GM18526 (cell line): ENCODE measurements around the gene AARSD1.

Experiments used
- POLR2A ChIP-seq: IDR thresholded peaks from 3 replicates; pipeline ENCODE4 v1.6.1; 2011; ENCODE audit not compliant: insufficient read length; ENCODE audit errors: extremely low read depth

The AARSD1 gene, protein sequence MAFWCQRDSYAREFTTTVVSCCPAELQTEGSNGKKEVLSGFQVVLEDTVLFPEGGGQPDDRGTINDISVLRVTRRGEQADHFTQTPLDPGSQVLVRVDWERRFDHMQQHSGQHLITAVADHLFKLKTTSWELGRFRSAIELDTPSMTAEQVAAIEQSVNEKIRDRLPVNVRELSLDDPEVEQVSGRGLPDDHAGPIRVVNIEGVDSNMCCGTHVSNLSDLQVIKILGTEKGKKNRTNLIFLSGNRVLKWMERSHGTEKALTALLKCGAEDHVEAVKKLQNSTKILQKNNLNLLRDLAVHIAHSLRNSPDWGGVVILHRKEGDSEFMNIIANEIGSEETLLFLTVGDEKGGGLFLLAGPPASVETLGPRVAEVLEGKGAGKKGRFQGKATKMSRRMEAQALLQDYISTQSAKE

DNA sequence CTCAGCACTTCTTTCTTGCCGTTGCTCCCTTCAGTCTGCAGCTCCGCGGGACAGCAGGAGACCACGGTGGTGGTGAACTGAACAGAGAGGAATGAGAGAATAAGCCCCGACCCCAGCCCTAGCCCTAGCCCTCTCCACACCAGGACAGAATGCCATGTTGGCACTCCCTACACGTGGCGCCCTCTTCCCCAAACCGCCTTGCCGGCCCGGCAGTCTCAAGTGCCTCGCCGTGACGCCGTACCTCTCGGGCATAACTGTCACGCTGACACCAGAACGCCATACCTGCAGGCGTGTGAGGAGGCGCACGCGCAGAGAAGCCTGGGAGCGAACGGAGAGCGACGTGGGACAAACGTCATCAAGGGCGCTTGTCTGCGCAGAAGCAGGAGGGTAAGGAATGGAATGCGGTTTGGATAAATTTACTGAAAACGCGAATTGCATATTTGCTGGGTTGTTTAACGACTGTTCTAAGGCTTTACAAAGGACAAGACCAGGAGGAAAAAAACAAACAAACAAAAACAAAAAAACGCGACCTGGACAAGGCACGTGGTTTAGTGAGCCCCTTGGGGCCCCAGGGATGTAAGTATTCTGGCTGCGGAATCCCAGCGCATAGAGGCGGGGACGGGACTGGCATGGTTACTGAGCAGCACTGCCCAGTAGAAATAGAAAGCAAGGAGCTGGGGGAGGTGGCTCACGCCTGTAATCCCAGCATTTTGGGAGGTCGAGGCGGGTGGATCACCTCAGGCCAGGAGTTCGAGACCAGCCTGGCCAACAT is at the start of gene AARSD1:
TSS of gene AARSD1 (minus strand) at position 294 of the 772 bp plus-strand sequence. CDS start at position 280, 14 bp downstream.
- peak; percentile 95 for TF ChIP-seq POLR2A

DNA sequence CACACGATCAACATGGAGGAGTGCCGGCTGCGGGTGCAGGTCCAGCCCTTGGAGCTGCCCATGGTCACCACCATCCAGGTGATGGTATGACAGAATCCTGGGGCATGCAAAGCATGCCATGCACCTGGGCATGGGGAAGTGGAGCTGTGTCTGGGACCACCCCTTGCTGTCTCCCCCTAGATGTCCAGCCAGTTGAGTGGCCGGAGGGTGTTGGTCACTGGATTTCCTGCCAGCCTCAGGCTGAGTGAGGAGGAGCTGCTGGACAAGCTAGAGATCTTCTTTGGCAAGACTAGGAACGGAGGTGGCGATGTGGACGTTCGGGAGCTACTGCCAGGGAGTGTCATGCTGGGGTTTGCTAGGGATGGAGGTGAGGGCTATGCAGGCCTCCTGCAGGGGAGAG is 49.0 kb upstream of the AARSD1 start:
- TF ChIP-seq POLR2A, result no peak

DNA sequence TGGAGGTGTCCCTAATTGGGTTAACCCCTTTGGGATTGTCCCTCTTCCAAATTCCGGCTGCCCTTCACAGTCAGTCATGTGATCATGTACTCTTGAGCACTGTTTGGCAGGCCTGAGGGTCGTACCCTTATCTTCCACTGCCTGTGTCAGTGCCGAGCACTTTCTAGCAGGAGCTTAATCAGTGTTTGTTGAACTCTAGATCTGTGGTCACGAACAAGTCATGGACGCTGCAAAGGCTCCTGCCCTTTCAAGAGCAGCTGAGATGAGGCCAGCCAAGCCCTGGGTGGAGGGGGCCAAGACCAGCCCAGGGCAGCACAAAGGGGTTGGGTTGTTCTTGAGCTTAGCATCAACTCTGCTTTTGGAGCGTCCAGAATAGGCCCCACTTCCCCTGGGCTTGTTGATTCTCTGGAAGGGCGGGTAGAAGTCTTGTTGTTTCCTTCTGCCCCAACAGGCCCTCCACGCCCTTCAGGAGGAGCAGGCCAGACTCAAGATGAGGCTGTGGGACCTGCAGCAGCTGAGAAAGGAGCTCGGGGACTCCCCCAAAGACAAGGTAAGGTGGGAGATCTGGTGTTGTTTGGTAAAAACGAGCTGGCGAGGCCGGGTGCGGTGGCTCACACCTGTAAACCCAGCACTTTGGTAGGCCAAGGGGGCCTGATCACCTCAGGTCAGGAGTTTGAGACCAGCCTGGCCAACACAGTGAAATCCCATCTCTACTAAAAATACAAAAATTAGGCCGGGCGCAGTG is 47.6 kb upstream of the AARSD1 start:
- no peak for TF ChIP-seq POLR2A

DNA sequence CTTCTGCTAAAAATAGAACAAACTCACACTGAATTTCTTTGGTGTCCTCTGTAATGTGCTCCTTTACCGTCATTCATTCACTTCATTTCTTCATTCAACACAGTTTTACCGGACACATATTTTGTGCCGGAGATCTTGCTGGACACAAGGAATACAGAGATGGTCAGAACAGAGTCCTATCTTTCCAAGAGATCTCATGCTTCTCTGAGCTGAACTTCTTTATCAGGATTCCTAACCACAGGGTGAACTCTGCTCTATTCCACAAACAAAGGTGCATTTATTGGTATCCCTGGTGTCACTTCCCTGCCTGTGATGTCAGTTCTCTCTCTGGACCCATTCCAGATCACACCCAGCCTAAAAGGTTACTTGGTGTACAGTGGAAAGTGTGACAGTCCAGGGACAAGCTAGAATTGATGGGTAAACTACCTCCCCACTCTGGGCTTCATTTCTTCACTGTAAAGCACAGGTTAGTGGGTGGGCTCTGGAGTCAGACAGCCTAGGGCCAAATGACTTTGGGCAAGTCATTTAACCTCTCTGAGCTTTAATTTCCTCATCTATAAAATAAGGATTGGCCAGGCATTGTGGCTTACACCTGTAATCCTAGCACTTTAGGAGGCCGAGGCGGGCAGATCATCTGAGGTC is 46.5 kb upstream of the AARSD1 start:
- TF ChIP-seq POLR2A, result no peak

DNA sequence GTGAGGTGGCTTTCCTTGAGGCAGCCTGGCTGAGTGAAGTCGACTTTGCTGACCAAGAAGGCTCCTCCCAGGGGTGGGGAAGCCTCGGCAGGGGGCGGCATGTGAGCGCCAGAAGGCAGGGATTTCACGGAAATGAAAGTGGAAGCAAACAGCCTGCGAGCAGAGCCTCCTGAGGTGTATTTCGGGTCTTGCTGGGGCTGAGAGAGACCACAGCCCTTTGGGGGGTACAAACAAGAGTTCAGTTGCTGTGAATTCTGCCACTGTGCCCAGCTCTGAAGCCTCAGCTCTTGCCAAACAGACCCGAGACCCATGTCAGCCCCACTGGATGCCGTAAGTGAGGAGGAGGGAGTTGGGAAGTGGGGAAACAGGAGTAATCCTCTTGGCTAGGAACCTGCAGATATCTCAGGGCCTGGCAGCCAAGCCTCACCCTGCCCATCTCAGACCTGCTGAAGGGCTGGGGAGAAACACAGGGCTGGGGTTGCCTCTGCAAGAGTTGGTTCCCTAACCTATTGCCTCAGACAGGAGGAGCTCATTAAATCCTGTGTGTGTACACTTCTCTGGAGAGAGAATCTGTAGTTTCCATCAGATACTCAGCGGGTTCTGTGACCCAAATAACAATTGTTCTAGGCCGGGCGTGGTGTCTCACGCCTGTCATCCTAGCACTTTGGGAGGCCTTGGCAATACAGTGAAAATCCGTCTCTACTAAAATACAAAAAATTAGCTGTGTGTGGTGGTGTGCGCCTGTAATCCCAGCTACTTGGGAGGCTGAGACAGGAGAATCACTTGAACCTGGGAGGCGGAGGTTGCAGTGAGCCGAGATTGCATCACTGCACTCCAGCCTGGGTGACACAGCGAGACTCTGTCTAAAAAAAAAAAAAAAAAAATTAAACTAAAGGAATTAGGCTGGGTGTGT is 42.6 kb upstream of the AARSD1 start, which contains the start of gene IFI35:
TSS of gene IFI35 (plus strand) at position 146 of the 913 bp plus-strand sequence. CDS start at position 310, 164 bp downstream.
- TF ChIP-seq POLR2A, result peak; percentile 72

DNA sequence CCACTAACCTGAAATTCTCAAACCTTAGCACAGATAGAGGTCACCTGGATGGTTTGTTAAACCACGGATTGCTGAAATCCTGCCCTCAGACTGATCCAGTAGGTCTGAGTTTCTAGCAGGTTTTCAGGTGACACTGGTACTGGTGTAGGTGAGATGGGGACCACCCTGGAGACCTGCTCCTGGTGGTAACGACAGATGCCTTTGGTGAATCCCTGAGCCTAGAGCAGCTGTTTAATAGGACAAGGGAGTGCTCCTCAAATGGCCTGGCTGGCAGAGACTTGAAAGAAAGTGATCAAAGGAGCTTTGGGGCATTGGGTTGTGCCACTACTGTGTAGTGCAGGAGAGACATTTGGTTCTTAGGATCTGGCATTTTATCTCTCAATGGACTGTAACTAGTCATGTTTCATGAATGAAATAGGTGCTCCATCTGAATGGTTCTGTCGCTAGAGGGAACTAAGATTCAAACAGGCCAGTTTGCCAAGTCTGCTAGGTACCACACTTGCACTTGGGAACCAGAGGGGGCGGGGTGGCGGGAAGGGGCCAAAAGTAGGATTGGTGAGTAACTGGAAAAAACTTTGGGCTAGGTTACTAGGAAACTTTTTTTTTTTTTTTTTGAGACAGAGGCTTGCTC is 39.4 kb upstream of the AARSD1 start:
- TF ChIP-seq POLR2A, result peak; percentile 44

DNA sequence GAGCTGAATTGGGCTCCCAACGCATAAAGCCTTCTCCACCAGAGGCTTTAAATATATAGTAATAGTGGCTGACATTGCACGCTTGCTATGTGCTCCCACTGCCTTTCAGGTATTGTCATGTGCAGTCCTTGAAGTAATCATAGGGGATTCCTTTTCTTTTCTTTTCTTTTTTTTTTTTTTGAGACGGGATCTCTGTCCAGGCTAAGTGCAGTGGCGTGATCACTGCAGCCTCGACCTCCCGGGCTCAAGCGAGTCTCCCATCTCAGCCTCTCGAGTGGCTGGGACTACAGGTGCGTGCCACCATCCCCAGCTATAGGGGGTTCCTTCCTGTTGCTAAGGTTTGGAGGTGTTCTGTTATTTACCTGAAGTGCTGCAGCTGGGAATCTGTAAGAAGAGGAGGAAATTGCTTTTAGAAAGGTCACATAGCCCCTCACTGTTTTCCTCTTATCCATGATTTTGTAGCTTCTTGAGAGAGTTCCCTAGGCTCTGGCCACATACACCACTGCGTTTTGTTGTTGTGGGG is 34.8 kb upstream of the AARSD1 start:
- no peak for TF ChIP-seq POLR2A

DNA sequence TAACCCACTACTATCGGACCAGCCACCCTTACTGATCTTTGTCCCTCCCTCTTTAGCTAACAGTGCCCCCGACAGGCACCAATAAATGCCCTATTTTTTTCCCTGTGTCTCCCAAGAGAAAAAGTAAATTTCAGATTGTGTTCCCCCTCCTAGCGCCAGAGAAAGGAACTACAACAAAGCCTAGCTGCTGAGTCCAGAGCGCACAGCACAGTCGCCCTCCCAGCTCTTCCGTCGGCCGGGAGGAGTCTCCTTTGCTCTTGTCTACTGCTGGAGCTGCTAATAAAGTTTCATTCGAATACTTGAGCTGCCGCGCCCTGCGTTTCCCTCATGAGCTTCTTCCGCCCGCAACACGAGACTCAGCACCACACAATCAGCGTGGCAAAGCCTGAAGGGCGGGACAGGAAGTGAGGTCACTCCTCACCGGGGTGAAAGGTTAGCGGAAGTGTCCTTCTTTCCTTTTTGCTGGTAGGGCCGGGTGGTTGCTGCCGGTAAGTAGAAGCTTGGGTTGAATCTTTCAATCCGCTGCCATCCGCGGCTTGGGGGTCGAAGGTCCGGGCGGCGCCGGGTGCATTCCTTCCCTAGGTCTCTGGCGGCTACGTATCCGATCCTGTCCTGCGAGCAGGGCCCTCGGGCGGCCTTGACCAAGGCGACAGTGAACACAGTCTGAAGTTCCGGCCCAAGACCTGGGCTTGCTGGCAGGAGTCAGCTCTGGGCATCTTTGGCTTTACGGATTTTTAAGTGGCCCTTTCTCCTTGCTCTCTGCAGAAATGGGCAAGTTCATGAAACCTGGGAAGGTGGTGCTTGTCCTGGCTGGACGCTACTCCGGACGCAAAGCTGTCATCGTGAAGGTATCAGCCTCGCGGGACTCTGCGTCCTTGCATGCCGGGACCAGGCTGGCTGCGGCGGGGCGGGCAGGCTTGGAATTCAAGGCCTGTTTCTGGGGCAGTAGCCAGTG is 34.0 kb upstream of the AARSD1 start, which contains the start of gene RPL27:
TSS of gene RPL27 (plus strand) at position 436 of the 955 bp plus-strand sequence. CDS start at position 768, 332 bp downstream.
- TF ChIP-seq POLR2A, result peak; percentile 92

DNA sequence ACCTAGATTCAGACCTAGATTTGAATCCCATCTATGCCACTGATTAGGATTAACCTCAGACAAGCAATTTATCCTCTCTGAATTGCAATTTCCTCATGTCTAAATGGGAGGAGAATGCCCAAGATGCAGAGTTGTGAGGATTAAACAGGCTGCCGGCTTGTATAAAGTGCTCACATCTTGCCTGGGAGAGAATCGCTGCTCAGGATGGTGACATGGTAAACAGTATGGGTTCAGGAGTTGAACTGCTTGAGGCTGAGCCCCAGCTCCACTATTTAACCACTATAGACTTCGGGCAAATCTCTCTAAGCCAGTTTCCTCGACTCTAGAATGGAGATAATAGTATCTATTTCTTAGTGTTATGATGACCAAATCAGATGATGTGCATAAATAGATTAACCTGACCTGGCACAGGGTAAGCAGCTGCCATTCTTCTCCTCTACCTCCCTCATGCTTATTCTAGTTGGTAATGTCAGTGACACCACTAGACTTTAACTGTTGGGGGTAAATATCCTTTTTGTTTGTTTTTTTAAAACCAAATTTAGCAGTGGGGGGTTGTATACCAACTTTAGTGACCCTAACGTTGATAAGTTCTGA is 33.2 kb upstream of the AARSD1 start:
- no peak for TF ChIP-seq POLR2A

DNA sequence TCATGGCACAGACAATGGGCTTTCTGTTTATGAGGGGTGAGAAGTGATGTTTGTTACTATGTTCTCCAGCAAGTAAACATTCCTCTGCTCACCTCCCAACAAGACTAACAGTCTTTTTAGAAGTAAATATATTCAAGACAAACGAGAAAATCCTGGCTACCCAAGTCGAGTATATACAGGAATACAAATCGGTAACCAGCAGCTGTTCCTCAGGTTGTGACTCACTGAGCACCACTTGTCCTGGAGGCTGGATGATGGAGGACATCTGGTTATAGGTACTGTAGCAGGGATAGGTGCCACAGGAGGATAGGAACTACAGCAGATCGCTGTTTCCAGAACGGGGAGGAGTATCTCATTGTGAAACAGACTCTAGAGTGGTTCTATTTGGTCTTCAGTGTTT is 28.6 kb upstream of the AARSD1 start:
- no peak for TF ChIP-seq POLR2A

DNA sequence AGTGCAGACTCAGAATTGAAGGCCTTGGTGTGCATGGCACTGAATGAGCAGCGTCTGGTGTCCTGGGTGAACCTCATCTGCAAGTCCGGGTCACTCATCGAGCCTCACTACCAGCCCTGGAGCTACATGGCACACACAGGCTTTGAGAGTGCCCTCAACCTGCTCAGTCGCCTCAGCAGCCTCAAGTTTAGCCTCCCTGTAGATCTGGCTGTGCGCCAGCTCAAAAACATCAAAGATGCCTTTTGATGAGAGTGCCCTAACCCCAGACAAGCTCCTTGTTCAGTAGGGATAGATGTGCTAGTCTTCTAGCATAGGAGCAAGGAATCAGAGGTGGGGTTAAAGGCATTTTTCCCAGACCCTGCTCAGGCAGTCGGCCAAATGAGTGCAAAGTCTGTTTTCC is 27.2 kb upstream of the AARSD1 start:
- no peak for TF ChIP-seq POLR2A
